Chondrocyte (in vitro differentiated cells): ENCODE measurements around the gene GABRR3. TPM values are rescaled to one million over a fixed set of nuclear protein-coding genes. Genes with fewer than 3 reads are reported as not detected.

ENCODE experiments used
- DNase-seq: peaks from one replicate; pipeline ENCODE4 v3.0.0; 2021; ENCODE audit warnings: mixed read lengths, low spot score
- H3K27ac Mint-ChIP-seq: one replicate; pipeline ENCODE4 v1.8.0; 2021; ENCODE audit warnings: mild to moderate bottlenecking, moderate library complexity, mixed read lengths; ENCODE audit not compliant: unreplicated experiment
- H3K27me3 Mint-ChIP-seq: 2 replicates; pipeline ENCODE4 v1.8.0; 2021; ENCODE audit warnings: low read depth, mixed read lengths
- H3K36me3 Mint-ChIP-seq: 2 replicates; pipeline ENCODE4 v1.8.0; 2021; ENCODE audit warnings: low read depth, mixed read lengths
- H3K4me1 Mint-ChIP-seq: 2 replicates; pipeline ENCODE4 v1.8.0; 2021; ENCODE audit warnings: low read depth, mild to moderate bottlenecking, mixed read lengths
- H3K4me3 Mint-ChIP-seq: one replicate; pipeline ENCODE4 v1.8.0; 2021; ENCODE audit warnings: mild to moderate bottlenecking, moderate library complexity, mixed read lengths; ENCODE audit not compliant: unreplicated experiment
- H3K9me3 Mint-ChIP-seq: 2 replicates; pipeline ENCODE4 v1.8.0; 2021; ENCODE audit warnings: low read depth, mixed read lengths
- CTCF ChIP-seq: fragments of 200-600 bp; sonication (generic); IDR thresholded peaks from 2 replicates; pipeline ENCODE4 v1.5.0; 2021; ENCODE audit warnings: antibody characterized with exemption, mild to moderate bottlenecking, moderate library complexity
- total RNA-seq: library from RNA; stranded (reverse); gene quantifications from 3 replicates; pipeline ENCODE4 v1.2.1, GENCODE V29; 2021

The GABRR3 gene
- total RNA-seq, 1 donor from 2014 or later = not detected

GRCh38 chr3:98039322-98040024, 4.4 kb upstream of the GABRR3 start:
- peaks cover 2% of the 10 kb centered on the region for H3K4me1 Mint-ChIP-seq
- peaks cover 9% of the 10 kb centered on the region for H3K9me3 Mint-ChIP-seq
- DNase-seq = no peak
- peak overlapping the region; percentile 71 for H3K4me3 Mint-ChIP-seq
- peak; percentile 99 for TF ChIP-seq CTCF
- H3K27ac Mint-ChIP-seq = peak overlapping the region; percentile 33
- H3K27me3 Mint-ChIP-seq = peaks cover 48% of the 10 kb centered on the region
- H3K36me3 Mint-ChIP-seq = no peaks in the 10 kb centered on the region

GRCh38 chr3:98038876-98039275, 3.8 kb upstream of the GABRR3 start:
- Mint-ChIP-seq H3K4me1 (peaks cover 2% of the 10 kb centered on the region), H3K27ac (no peak overlapping the region), H3K36me3 (no peaks in the 10 kb centered on the region), H3K4me3 (no peak overlapping the region), H3K9me3 (peaks cover 9% of the 10 kb centered on the region), H3K27me3 (peaks cover 50% of the 10 kb centered on the region)
- no peak for DNase-seq
- TF ChIP-seq CTCF = no peak

GRCh38 chr3:98038286-98038685, 3.2 kb upstream of the GABRR3 start:
- DNase-seq = no peak
- no peak for TF ChIP-seq CTCF
- H3K9me3 Mint-ChIP-seq = peaks cover 9% of the 10 kb centered on the region
- H3K4me1 Mint-ChIP-seq = peaks cover 2% of the 10 kb centered on the region
- H3K36me3 Mint-ChIP-seq = no peaks in the 10 kb centered on the region
- H3K4me3 Mint-ChIP-seq = no peak overlapping the region
- peaks cover 50% of the 10 kb centered on the region for H3K27me3 Mint-ChIP-seq
- H3K27ac Mint-ChIP-seq = no peak overlapping the region

GRCh38 chr3:98034486-98034885, 629 bp downstream of the GABRR3 start:
- Mint-ChIP-seq H3K9me3 (no peaks in the 10 kb centered on the region), H3K36me3 (no peaks in the 10 kb centered on the region), H3K4me3 (no peak overlapping the region), H3K4me1 (peaks cover 1% of the 10 kb centered on the region), H3K27me3 (peaks cover 48% of the 10 kb centered on the region), H3K27ac (no peak overlapping the region)
- no peak for TF ChIP-seq CTCF
- no peak for DNase-seq

- Mint-ChIP-seq H3K36me3 (no peaks in the 10 kb centered on the region), H3K27me3 (peaks cover 51% of the 10 kb centered on the region), H3K4me3 (no peak overlapping the region), H3K4me1 (no peaks in the 10 kb centered on the region), H3K27ac (no peak overlapping the region), H3K9me3 (no peaks in the 10 kb centered on the region)
- TF ChIP-seq CTCF = no peak
- DNase-seq = no peak
Measured at GRCh38 chr3:98034036-98034435, 1.1 kb downstream of the GABRR3 start.
